AG04450 (cell line): ENCODE measurements around the gene RASSF3. TPM values are rescaled to one million over a fixed set of nuclear protein-coding genes. Genes with fewer than 3 reads are reported as not detected.

Experiments used
- CTCF ChIA-PET: fragments of 300-600, 350-600 bp; formaldehyde crosslinking; extraction: SDS; loops from one replicate; lab custom pipeline; 2022; ENCODE audit warnings: antibody characterized with exemption, inconsistent platforms; lab: Charles Lee
- POLR2A ChIA-PET: fragments of 350-600 bp; formaldehyde crosslinking; extraction: SDS; loops from one replicate; lab custom pipeline; 2021; ENCODE audit warnings: antibody characterized with exemption, inconsistent platforms; lab: Yijun Ruan, JAX
- DNase-seq: peaks from one replicate; pipeline ENCODE4 v3.0.0-alpha.2; 2011; ENCODE audit warnings: low read depth, low spot score
- H3K27ac ChIP-seq: one replicate; pipeline ENCODE4 v1.5.1; 2012; ENCODE audit warnings: low read depth, low read length, control low read depth
- H3K27me3 ChIP-seq: one replicate; pipeline ENCODE4 v1.6.0; 2012; ENCODE audit warnings: low read length; ENCODE audit not compliant: control insufficient read depth, insufficient read depth
- H3K4me3 ChIP-seq: 2 replicates; pipeline ENCODE4 v1.5.1; 2011; ENCODE audit warnings: mild to moderate bottlenecking, low read depth, low read length, control low read depth
- H3K9me3 ChIP-seq: 2 replicates; pipeline ENCODE4 v1.5.1; 2012; ENCODE audit warnings: low read length; ENCODE audit not compliant: control insufficient read depth, insufficient read depth
- CTCF ChIP-seq: IDR thresholded peaks from 2 replicates; pipeline ENCODE4 v1.5.1; 2011; ENCODE audit warnings: low read depth, low read length, control low read depth, inconsistent platforms
- polyA plus RNA-seq: library from polyadenylated mRNA; depleted of rRNA; stranded (reverse); fragments of >200 nt; gene quantifications from 2 replicates; pipeline ENCODE4 v1.2.3, GENCODE V29; 2011

Gene RASSF3
- polyA plus RNA-seq, 1 experiment = 46.7 TPM

GRCh38 chr12:64739778-64740177, 129.5 kb downstream of the RASSF3 start:
- no peak for DNase-seq
- CTCF ChIA-PET = interaction anchor here (1.7 kb wide), 1 partner anchor 191 kb away, joined by 5 read pairs; no protein-coding TSS in a partner anchor
- POLR2A ChIA-PET = no interaction called here

GRCh38 chr12:64740646-64741045, 130.4 kb downstream of the RASSF3 start:
- ChIA-PET CTCF (interaction anchor here (1.7 kb wide), 1 partner anchor 191 kb away, joined by 5 read pairs; no protein-coding TSS in a partner anchor), POLR2A (interaction anchor here (0.6 kb wide), 1 partner anchor 37 kb away, joined by 7 read pairs; no protein-coding TSS in a partner anchor)
- Histone ChIP-seq H3K27me3 (no peaks in the 10 kb centered on the region), H3K27ac (no peak overlapping the region), H3K4me3 (no peak overlapping the region), H3K9me3 (no peaks in the 10 kb centered on the region)
- no peak for DNase-seq
- no peak for TF ChIP-seq CTCF

More at GRCh38 chr12:64739778-64740177, 129.5 kb downstream of the RASSF3 start:
- Histone ChIP-seq H3K4me3 (no peak overlapping the region), H3K27me3 (no peaks in the 10 kb centered on the region), H3K9me3 (no peaks in the 10 kb centered on the region), H3K27ac (no peak overlapping the region)
- TF ChIP-seq CTCF = no peak

GRCh38 chr12:64742416-64742815, 132.1 kb downstream of the RASSF3 start:
- Histone ChIP-seq H3K27me3 (no peaks in the 10 kb centered on the region), H3K4me3 (no peak overlapping the region), H3K9me3 (no peaks in the 10 kb centered on the region), H3K27ac (no peak overlapping the region)
- POLR2A ChIA-PET = no interaction called here
- no peak for DNase-seq
- no peak for TF ChIP-seq CTCF
- CTCF ChIA-PET = no interaction called here

- ChIA-PET CTCF (interaction anchor here (1.2 kb wide), 1 partner anchor 45 kb away, joined by 4 read pairs; no protein-coding TSS in a partner anchor), POLR2A (no interaction called here)
- H3K4me3 ChIP-seq = no peak overlapping the region
- H3K27ac ChIP-seq = no peak overlapping the region
- H3K9me3 ChIP-seq = no peaks in the 10 kb centered on the region
- no peak for TF ChIP-seq CTCF
- DNase-seq = no peak
- H3K27me3 ChIP-seq = no peaks in the 10 kb centered on the region
Measured at GRCh38 chr12:64743206-64743605, 132.9 kb downstream of the RASSF3 start.

- Histone ChIP-seq H3K9me3 (no peaks in the 10 kb centered on the region), H3K4me3 (no peak overlapping the region), H3K27ac (no peak overlapping the region), H3K27me3 (no peaks in the 10 kb centered on the region)
- no peak for TF ChIP-seq CTCF
- DNase-seq = no peak
- ChIA-PET POLR2A (interaction anchor here (0.6 kb wide), 1 partner anchor 792 kb away, joined by 10 read pairs; no protein-coding TSS in a partner anchor), CTCF (interaction anchor here (0.6 to 2.5 kb wide), 3 partner anchors 52 to 708 kb away, joined by 3 to 9 read pairs (median 9); no protein-coding TSS in a partner anchor)
Measured at GRCh38 chr12:64744422-64745258, 134.3 kb downstream of the RASSF3 start.
